Stimulated activated CD4-positive, alpha-beta T cell treated with anti-CD3 and anti-CD28 coated beads, TNF-alpha, amount 100 ng/mL, for 48 hours (primary cell): ENCODE data around the gene PRDM5.

ENCODE experiments used
- DNase-seq, 3 donors: peaks; one replicate each; pipeline ENCODE4 v3.0.0-alpha.2; 2020; ENCODE audit warnings: low read depth in 3 of 3

The PRDM5 gene

DNA sequence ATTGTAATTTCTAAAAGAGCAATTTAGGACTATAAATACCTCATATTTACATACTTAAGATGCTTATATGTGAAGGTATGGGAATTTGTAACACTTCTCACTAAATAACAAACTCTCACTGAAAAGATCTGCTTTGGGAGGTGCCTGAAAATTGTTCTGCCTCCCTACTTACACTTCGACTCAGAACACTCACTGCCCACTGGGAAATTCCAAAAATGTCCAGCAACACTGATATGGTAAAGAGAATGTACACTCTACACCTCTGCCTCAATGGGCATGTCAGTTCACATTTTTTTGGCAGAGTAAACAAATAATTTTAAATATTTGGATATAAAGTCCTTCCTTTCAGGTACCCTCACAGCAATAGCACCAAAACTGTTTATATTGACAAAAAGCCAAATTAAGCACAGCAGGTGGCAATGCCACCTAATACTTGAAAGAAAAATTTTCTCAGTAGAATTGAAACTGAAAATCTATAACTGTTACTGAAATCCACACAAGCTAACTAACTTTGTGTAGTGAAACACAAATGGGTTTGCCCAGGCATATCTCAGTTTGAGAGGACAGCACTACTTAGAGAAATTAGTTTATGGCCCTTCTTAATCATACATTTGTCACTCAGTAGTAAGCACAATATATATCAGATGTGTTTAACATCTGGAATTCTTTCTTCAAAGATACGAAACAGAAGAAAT is 67.1 kb downstream of the PRDM5 start:
- no peak for DNase-seq

DNA sequence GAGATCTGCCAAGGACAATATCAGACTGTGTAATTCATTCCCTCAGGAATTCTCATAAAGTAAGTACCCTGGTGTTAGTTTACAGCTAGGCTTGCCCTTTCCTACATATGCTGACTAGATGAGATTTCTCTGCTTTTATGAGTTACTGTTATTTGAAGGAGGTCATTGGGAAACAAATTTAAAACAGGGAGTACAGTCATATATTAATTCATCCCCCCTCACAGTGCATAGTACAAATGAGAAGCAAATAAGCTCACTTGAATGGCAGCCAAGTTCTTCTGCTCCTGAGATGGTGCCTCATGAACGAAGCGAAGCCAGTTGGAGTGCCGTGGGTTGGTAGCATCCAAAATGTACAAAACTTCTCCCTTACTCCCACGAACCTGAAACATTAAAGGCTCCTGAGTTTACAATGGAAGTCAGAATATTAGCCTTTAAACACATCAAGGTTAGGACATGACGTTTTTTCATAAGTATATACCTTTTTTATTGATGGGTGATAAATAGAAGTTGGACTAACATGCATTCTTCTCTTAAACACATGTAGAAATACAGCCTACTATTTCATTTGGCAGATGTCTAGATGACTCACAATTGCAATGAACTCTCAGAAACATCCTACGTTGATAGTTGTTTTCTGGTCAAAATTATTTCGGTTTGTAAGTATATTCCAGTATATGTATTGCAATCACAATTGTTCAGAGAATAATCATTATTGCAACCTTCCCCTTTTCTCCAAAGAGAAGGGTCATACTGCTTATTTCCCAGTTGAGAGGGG is 69.2 kb downstream of the PRDM5 start:
- DNase-seq: no peak

DNA sequence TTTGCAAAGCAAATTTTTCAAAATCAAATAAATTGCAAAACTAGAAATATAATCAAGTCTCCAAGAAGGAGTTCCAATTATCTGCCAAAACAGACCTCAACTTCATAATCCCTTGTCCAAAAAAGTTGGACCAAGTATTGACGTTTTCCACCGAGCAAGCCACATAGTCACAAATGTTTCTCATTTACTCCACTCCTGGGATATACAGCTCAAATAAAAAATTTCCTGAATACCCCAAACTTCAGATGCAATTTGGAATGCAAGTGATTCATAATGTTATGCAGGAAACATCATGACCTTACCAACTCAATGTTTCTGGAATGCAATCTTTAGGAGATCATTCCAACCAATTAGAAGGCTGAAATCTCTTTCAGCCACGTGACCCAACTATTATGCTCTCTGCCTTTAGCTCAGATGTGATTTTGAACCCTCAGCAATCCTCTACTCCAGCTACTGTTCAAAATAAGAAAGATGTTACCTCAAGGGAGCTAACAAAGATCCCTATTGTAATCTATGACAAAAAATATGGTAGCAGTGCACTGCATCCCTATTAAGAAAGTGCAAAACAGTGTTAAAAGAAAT is 72.4 kb downstream of the PRDM5 start:
- DNase-seq: no peak

DNA sequence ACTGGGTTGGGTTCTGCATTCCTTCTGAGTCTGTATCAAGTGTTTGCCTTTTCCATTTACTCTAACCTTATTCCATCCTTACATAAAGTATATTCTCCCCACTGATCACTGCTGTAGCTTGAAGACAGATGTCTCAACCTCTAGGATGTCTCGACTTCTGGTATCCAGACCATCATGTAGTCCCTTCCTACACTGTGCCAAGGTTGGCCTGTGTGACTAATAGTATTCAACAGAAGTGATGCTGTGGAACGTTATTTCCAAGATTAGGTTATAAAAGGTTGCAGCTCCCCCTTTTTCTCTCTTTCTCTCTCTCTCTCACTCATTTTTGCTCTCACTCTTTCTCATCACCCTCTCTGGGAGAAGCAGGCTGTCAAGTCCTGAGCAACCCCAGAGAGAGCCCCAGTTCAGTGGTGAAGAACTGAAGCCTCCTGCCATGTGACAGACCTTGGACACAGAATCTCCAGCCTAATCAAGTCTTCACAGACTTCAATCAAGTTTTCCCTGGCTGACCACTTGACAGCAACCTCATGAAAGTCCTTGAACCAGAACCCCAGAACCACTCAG is 75.4 kb downstream of the PRDM5 start:
- no peak for DNase-seq

DNA sequence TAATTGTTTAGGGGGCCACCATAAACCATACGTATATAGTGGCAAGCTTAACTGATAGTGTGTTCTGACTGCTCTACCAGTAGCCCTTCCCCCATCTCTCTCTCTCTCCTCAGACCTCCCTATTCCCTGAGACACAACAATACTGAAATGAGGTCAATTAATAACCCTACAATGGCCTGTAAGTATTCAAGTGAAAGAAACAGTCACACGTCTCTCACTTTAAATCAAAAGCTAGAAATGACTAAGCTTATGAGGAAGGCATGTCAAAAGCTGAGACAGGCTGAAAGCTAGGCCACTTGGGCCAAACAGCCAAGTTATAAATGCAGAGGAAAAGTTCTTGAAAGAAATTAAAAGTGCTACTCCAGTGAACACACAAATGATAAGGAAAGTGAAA is 78.0 kb downstream of the PRDM5 start:
- peak in 1 of 3 donors; percentile 8 for DNase-seq

DNA sequence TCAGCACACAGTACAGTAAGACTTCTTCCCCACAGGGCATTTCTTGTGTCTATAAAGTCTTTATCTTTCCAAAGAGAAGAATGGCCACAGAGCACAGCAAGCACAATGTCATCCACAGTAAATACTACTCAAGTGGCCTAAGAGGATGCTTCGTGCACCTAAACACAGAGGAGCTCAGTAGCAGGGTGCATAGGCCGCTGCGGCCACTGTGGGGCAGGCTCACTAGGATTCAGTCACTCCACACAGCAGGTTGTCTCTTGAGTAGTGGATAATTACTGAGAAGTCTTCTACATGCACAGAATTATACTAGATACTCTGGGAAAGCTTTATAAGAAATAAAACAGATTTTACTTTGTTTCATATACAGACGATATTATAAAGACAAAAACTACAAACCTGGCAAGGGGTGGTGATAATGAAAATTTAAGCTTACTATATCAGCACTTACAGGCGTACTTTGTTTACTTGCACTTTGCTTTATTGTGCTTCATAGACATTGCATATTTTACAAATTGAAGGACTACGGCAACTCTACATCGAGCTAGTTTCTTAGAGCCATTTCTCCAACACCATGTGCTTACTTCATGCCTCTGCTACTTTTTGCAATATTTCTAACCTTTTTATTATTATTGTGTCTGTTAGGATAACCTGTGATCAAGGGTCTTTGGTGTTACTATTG is 78.5 kb downstream of the PRDM5 start:
- DNase-seq: no peak

DNA sequence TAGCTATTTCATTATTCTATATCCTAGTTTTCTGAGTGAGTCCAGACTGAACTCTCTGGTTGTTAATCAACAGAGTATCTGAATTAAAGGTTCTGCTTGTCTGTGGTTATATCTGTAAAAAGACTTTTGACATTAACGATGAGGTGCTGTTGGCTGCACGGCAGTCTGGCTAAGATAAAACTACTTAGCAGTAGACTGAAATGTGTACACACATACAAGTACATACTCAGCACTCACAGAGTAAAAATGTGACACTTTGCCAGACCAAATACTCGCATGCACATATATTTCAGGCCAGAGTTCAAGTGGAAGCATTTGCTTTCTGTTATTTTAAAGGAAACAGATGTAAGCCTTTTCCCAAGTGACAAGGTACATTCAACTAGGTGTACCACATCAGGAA is 80.5 kb downstream of the PRDM5 start:
- no peak for DNase-seq

DNA sequence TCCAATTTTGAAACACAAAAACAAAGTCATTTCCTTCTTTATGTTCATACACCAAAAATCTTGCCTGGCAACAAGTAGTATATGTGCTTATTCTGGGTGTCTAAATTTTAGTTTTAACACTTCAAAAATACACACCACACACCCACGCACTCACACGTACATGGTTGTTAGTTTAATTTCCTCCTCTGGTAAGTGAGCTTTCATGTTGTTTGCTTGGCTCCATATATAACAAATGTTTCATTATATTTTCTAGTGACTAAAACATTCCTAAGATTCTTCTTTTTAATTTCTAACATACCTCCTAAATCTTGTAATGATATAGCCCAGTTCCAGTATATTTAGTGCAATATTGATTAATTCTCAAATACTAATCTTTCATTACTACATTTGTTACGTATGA is 80.9 kb downstream of the PRDM5 start:
- DNase-seq: no peak

DNA sequence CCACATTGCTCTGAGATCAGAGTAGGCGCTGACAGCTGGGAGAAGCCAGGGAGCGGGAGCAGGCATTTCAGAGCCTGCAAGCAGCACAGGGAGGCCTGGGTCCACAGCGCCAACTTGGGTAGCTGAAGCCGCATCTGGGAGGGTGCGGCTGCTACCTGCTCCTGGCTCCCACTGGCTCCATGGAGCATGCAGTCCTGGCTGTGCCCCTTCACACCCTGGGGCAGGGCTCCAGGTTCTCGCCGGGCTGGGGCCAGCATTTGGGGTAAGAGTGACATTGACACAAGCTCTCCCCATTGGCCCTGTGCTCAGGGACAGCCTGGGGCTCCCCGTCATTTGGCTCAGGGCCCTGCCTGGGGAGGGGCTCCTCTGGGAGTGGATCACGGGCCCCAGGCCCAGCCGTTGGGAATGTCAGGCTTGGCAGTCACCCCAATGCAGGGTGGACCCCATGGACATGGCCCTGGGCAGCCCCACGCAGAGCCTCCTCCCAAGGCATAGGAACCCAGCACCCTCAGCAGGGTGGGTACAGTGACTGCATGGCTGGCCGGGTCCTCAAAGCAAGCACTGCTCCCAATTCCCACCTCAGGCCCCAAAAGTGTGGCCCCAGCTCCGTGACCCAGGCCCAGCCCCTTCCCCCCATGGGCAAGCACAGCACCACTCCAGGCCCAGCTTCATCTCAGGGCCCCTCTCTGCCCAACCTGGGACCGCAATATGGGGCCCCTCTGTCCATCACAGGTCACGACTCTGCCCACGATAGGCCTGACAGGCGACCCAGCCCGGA is 82.4 kb downstream of the PRDM5 start:
- DNase-seq: no peak

DNA sequence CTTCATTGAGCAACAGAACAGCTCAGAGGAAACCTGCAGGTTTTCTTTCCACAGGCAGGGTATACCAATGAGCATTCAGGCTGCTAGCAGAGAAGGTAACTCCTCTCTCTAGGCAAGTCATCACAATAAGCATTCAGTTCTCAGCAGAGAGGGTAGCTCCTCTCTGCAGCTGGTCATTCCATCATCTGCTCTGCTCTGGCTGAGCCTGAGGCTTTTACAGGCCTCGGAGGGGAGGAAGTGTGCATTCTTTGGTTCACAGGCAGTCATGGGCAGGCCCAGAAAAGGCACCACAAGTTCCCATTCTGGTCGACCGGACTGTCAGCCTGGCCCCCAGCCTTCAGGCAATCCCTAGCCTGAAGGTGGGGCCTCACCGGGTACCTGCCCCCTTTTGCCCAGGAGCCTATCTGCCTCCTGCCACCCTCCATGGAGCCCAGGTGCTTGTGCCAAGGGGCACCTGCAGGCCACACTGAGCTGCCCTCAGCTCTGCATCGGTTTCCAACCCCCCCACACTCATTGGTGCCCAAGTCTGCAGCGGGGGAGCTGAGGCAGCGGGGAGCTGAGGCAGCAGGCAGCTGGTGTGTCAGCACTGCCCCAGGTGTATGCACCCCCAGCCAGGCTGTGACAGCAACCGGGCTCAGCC is 83.1 kb downstream of the PRDM5 start:
- DNase-seq: no peak

DNA sequence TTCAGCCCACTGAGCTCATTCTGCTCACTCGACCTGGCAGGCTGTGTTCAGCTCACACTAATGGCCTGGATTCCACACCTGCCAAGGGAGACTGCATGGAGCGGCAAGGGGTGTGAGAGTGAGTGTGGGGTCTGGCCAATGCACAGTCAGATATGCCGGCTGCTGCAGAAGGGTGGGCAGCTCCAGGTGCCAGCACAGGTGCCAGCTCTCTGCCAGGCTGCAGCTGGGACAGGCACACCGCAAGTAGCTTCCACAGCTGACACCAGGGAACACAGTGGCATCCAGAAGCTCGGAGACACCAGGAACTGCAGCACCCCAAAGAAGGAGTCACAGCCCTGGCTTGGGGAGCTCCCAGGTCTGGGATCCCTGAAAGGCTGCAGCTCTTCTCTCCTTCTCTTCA is 83.7 kb downstream of the PRDM5 start:
- no peak for DNase-seq

DNA sequence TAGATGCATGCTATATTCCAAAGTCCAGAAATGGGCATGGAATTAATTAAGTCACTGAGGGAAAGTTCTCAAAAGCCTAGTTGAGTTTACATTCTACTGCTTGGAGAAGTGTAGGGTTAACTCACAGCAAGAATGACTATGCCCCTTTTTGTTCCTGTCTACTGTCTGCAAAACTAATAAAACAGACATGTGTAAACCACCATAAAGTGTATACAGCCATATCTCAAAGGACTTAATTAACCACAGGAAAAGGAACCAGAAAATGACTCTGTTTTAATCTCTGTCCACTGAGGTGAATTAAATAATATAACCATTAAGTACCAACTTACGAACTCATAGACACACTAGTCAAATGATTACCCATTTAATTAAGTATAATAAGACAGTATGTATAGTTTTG is 84.9 kb downstream of the PRDM5 start:
- DNase-seq: no peak

DNA sequence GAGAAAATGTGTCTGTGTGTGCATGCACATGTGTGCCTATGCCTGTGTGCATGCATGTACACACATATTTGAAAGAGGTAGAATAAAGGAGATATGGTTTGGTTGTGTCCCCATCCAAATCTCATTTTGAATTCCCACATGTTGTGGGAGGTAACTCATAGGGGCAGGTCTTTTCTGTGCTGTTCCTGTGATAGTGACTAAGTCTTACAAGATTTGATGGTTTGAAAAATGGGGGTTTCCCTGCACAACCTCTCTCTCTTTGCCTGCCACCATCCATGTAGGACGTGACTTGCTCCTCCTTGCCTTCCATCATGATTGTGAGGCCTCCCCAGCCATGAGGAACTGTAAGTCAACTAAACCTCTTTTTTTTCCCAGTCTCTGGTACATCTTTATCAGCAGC is 87.2 kb downstream of the PRDM5 start:
- no peak for DNase-seq

DNA sequence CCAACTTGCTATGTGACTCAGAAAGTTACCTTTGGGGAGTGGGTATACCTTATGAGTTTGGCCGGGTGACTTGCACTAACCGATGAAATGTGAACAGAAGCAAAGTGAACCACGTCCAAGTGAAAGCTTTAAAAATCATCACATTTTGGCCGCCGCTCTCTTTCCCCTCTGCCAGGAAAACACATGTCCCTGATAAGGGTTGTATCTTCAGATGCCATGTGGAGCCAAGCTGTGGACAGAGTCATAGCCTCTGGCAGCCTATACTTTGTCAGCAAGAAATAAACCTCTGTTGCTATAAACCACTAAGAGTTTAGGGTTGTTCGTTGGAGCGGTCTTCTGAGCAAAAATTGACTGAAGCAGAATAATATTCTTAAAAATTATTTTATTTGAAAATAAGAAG is 92.3 kb downstream of the PRDM5 start:
- no peak for DNase-seq

DNA sequence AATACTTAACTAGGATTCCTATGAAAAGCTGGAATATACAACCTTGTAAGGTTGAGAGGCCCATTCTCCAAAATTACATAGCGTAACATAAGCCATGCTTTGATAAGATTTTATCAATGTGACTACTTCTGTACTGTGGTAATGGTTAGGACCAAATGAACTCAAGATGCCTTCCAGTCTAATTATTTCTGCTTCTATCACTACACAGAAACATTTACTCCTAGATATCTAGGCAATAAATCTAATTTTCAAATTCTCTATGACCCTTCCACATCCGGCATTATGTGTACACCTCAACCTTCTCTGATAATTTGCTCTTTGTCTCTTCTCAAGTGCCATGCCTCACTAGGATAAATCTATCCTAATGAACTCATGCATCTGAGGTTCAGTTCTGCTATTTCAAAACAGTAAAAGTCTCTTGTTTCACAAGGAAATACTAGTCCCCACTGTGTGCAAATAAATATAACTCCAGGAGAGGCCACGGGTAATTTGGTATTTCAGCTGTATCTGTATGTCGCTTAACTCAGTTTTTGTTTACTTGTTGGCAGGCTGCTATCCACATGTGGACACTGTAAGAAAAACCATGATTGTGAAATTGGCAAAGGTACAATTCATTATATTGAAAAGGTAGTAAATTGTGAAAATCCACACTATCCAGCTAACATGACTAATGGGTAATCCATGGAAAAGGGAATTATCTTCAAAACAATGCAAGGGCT is 93.3 kb downstream of the PRDM5 start:
- no peak for DNase-seq

DNA sequence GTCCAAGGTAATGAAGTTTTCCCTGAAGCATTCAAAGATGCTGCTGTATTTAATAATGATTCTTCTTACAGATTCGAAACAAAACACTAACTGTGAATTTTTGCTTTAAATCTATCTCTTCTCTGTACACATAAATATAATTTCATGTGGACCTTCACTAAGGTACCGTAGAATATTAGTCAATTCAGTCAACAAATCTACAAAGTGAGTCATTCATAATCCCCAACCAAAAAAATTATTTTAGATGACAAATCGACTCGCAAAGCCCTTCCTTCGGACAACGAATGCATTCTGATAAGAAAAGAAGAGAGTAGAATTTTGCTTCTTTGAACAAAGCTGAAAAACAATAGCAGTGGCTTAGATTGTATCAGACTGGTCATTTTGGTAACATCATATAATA is 95.7 kb downstream of the PRDM5 start:
- DNase-seq: no peak

DNA sequence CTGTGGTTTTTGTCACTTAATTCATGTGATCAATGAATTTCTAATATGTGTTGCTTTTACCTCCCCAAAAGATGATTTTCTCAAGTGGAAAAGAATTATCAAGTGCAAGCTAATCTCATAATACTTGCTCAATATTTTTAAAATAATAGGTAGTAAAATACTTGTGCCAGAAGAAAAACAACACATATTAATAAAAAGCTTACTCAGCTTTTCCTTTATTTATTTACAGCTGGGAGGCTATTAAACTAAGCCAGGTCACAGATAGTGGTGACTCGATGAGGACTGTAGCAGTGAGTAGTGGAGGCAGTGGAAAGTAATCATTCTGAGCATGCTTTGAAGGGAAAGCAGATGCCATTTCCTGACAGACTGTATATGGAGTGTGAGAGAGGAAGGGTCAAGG is 96.1 kb downstream of the PRDM5 start:
- no peak for DNase-seq

DNA sequence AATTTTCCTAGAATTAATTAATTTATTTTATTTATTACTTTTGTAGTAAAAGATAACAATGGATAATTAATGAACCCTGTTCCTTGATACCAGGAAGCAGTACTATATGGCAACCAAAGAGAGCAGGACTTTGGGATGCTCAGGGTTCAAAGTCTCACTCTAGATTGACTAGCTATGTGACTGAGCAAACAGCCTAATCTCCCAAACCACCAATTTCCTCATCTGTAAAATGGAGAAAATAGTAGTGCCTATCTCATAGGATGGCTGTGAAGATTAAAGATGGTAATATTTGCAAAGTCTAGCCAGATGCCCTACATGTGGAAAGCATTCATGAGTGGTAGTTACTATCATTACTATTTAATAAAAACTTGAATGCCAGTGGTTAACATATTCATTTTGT is 97.6 kb downstream of the PRDM5 start:
- DNase-seq: no peak

DNA sequence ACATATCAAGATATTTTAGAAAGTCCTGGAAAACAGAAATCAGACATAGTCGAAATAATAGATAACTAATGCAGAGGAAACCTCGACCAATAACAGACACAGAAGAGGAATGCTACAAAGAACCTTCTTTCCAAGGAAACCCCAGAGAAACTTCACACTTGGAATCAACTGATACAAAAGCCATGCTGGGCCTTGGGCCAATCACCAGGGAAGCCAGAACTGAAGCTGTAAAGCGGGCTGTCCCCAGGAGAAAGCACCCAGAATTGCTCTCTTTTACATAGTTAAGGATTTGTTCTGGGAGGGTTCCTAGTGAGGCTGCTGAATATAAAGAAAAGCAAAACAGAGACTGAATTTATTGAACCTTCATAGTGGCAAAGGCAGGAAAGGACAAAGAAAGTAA is 100.5 kb downstream of the PRDM5 start:
- no peak for DNase-seq

DNA sequence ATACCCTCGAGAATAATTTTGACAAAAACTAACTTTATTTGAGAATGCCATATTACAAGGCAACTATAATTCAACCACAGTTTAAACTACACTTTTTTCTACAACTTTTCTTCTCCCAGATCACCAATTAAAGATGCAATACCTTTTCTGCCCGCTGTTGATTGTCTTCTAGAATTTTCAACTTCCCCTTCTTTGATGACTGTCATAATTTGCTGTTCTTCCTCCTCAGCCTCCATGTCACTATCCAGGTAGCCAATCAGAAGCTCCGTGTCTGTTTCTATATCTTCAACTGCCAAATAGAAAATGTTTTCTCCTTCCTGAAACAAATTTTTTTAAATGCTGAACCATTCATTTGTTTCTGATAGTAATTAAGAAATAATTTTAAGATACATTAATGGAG is 101.5 kb downstream of the PRDM5 start:
- DNase-seq: no peak
